MM.1S (cell line): ENCODE results near the gene PDE11A.

Experiments used
- DNase-seq: peaks from one replicate; pipeline ENCODE4 v3.0.0-alpha.2; 2015
- H2AFZ ChIP-seq: fragments of 300-600 bp; sonication (generic); 2 replicates; pipeline ENCODE4 v1.6.0; 2016; ENCODE audit warnings: antibody characterized with exemption, low read length
- H3F3A ChIP-seq: fragments of 300-600 bp; sonication (generic); 2 replicates; pipeline ENCODE4 v1.6.1; 2016; ENCODE audit warnings: mild to moderate bottlenecking, antibody characterized with exemption, low read length, moderate library complexity, mixed read lengths; ENCODE audit not compliant: insufficient read depth
- H3K27ac ChIP-seq: fragments of 300-600 bp; sonication (generic); 2 replicates; pipeline ENCODE4 v1.5.1; 2016; ENCODE audit warnings: mild to moderate bottlenecking, low read length
- H3K27me3 ChIP-seq: fragments of 300-600 bp; sonication (generic); replicated peaks from 2 replicates; pipeline ENCODE4 v1.6.0; 2016; ENCODE audit warnings: low read length; ENCODE audit not compliant: insufficient read depth
- H3K36me3 ChIP-seq: fragments of 300-600 bp; sonication (generic); replicated peaks from 2 replicates; pipeline ENCODE4 v1.6.1; 2016; ENCODE audit warnings: mild to moderate bottlenecking, low read length, mixed read lengths; ENCODE audit not compliant: insufficient read depth
- H3K4me1 ChIP-seq: fragments of 300-600 bp; sonication (generic); 2 replicates; pipeline ENCODE4 v1.6.1; 2016; ENCODE audit warnings: low read length, mixed read lengths
- H3K4me2 ChIP-seq: fragments of 300-600 bp; sonication (generic); 2 replicates; pipeline ENCODE4 v1.6.0; 2016; ENCODE audit warnings: low read depth, low read length
- H3K4me3 ChIP-seq: fragments of 300-600 bp; sonication (generic); 2 replicates; pipeline ENCODE4 v1.5.1; 2016; ENCODE audit warnings: low read length, mixed read lengths
- H3K79me2 ChIP-seq: fragments of 300-600 bp; sonication (generic); 2 replicates; pipeline ENCODE4 v1.6.1; 2016; ENCODE audit warnings: mixed run types, low read length, mixed read lengths
- H3K9ac ChIP-seq: fragments of 300-600 bp; sonication (generic); 2 replicates; pipeline ENCODE4 v1.6.1; 2016; ENCODE audit warnings: low read length, mixed read lengths
- H3K9me2 ChIP-seq: fragments of 300-600 bp; sonication (generic); replicated peaks from 2 replicates; pipeline ENCODE4 v1.6.1; 2016; ENCODE audit warnings: mild to moderate bottlenecking, low read length, mixed read lengths; ENCODE audit not compliant: insufficient read depth
- H3K9me3 ChIP-seq: fragments of 300-600 bp; sonication (generic); replicated peaks from 2 replicates; pipeline ENCODE4 v1.6.1; 2016; ENCODE audit warnings: mild to moderate bottlenecking, low read length, mixed read lengths; ENCODE audit not compliant: insufficient read depth
- H4K20me1 ChIP-seq: fragments of 300-600 bp; sonication (generic); 2 replicates; pipeline ENCODE4 v1.6.1; 2016; ENCODE audit warnings: mild to moderate bottlenecking, low read length, moderate library complexity, mixed read lengths; ENCODE audit not compliant: insufficient read depth
- CTCF ChIP-seq: fragments of 300-600 bp; sonication (generic); IDR thresholded peaks from 2 replicates; pipeline ENCODE4 v1.5.1; 2016; ENCODE audit warnings: antibody characterized with exemption, low read length, mixed read lengths
- EZH2 ChIP-seq: fragments of 300-600 bp; sonication (generic); optimal IDR thresholded peaks from 2 replicates; pipeline ENCODE3; 2017; ENCODE audit warnings: low read depth, mild to moderate bottlenecking, antibody characterized with exemption, low read length, mixed read lengths
- EZH2phosphoT487 ChIP-seq: fragments of 300-600 bp; sonication (generic); IDR thresholded peaks from 2 replicates; pipeline ENCODE4 v1.6.1; 2018; ENCODE audit warnings: antibody characterized with exemption, low read length

Gene PDE11A

GRCh38 chr2:177689623-177690022 lies 383.0 kb downstream of the PDE11A start:
- Histone ChIP-seq H4K20me1 (no peaks in the 10 kb centered on the region), H3F3A (no peaks in the 10 kb centered on the region), H3K9ac (no peak overlapping the region), H3K27ac (no peak overlapping the region), H3K36me3 (no peaks in the 10 kb centered on the region), H3K4me1 (no peaks in the 10 kb centered on the region), H3K4me3 (no peak overlapping the region), H3K79me2 (no peaks in the 10 kb centered on the region), H2AFZ (no peak overlapping the region), H3K9me3 (no peaks in the 10 kb centered on the region), H3K4me2 (no peak overlapping the region), H3K27me3 (no peaks in the 10 kb centered on the region), H3K9me2 (no peaks in the 10 kb centered on the region)
- no peak for TF ChIP-seq EZH2phosphoT487
- no peak for TF ChIP-seq EZH2
- no peak for TF ChIP-seq CTCF
- no peak for DNase-seq

- H3K27me3 ChIP-seq: no peaks in the 10 kb centered on the region
- H3K9ac ChIP-seq: no peak overlapping the region
- no peaks in the 10 kb centered on the region for H3K79me2 ChIP-seq
- H3K9me2 ChIP-seq: no peaks in the 10 kb centered on the region
- no peaks in the 10 kb centered on the region for H3K36me3 ChIP-seq
- TF ChIP-seq CTCF: no peak
- no peak for TF ChIP-seq EZH2
- no peak for TF ChIP-seq EZH2phosphoT487
- no peaks in the 10 kb centered on the region for H3K4me1 ChIP-seq
- H3K4me3 ChIP-seq: no peak overlapping the region
- H4K20me1 ChIP-seq: no peaks in the 10 kb centered on the region
- no peak overlapping the region for H3K27ac ChIP-seq
- H3F3A ChIP-seq: no peaks in the 10 kb centered on the region
- DNase-seq: no peak
- no peaks in the 10 kb centered on the region for H3K9me3 ChIP-seq
- H2AFZ ChIP-seq: no peak overlapping the region
- H3K4me2 ChIP-seq: no peak overlapping the region
Measured at GRCh38 chr2:177688844-177689243, 383.7 kb downstream of the PDE11A start.

- H3K4me2 ChIP-seq: no peak overlapping the region
- TF ChIP-seq EZH2 (no peak), CTCF (no peak), EZH2phosphoT487 (no peak)
- DNase-seq: no peak
- no peak overlapping the region for H3K27ac ChIP-seq
- no peaks in the 10 kb centered on the region for H3K9me3 ChIP-seq
- H3K9ac ChIP-seq: no peak overlapping the region
- no peaks in the 10 kb centered on the region for H3F3A ChIP-seq
- H3K36me3 ChIP-seq: no peaks in the 10 kb centered on the region
- no peaks in the 10 kb centered on the region for H3K9me2 ChIP-seq
- no peak overlapping the region for H2AFZ ChIP-seq
- H3K27me3 ChIP-seq: no peaks in the 10 kb centered on the region
- H4K20me1 ChIP-seq: no peaks in the 10 kb centered on the region
- no peaks in the 10 kb centered on the region for H3K4me1 ChIP-seq
- H3K4me3 ChIP-seq: no peak overlapping the region
- H3K79me2 ChIP-seq: no peaks in the 10 kb centered on the region
Measured at GRCh38 chr2:177683661-177684069, 388.9 kb downstream of the PDE11A start.
